ENCODE measurements around the gene FADS1. TPM values are rescaled to one million over a fixed set of nuclear protein-coding genes. Genes with fewer than 3 reads are reported as not detected.

The FADS1 gene
- total RNA-seq, result 10 to 100 TPM; 63.6 to 68.2 TPM

DNA sequence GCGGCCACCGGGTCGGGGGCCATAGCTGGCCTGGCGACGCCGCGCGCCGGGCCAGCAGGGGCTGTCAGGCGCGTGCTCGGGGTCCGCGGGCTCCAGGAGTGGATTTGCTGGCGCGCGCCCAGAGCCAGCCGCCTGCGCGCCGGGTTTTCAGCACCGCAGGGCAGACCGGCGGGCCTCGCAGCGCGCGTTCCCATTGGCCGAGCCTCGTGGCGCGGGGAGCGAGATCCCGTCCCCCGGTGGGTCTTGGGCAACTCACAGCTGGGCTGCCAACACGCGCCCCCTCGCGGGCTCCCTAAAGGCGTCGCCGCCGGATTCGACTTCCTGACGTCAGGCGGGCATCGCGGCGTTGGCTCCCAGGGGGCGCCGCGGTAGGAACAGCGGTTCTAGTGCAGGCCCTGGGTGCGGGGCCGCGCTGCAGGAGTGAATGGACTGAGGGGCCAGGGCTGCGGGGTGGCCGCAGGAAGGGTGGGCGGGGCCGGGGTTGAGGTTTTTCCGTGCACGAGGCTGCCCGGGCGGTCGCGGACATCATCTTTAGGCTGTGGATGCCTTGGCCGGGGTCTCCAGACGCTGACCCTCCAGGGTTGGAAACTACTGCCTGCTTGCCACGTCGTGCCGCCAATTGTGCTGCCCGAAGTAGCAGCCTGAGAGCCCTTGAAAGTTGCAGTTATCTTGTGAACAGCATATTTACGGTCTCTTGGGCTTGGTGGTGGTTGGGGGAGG, at the start of gene FADS1:
FADS1 (minus strand) TSS at position 268 of the 720 bp plus-strand sequence; CDS start at position 194, 74 bp downstream.
- CTCF ChIA-PET, result interaction anchor here (0.8 to 6.5 kb wide), 4 partner anchors 10 to 20 kb away, joined by 3 to 81 read pairs (median 12); partner anchors contain the start of gene FADS2
- peak; percentile 88 for DNase-seq
- Mint-ChIP-seq H3K9me3 (no peaks in the 10 kb centered on the region), H3K36me3 (ENCODE audit: low read depth) (peaks cover 35% of the 10 kb centered on the region), H3K27ac (peak within 1 kb of the TSS; percentile 83), H3K4me3 (peak within 1 kb of the TSS; percentile 97), H3K4me1 (peaks cover 11% of the 10 kb centered on the region), H3K27me3 (peaks cover 11% of the 10 kb centered on the region)
- POLR2A ChIA-PET, result interaction anchor here (0.6 to 7.1 kb wide), 10 partner anchors 10 to 31 kb away, joined by 3 to 81 read pairs (median 14); partner anchors contain the start of genes FADS2, FEN1 and TMEM258

- CTCF ChIA-PET, result interaction anchor here (1.2 to 1.3 kb wide), 2 partner anchors 33 to 216 kb away, joined by 4 read pairs; no protein-coding TSS in a partner anchor
Measured at GRCh38 chr11:61866231-61866957, 49.6 kb upstream of the FADS1 start.

GRCh38 chr11:61864814-61865775, 48.3 kb upstream of the FADS1 start:
- H3K4me3 Mint-ChIP-seq, result no peak overlapping the region
- H3K27me3 Mint-ChIP-seq, result no peaks in the 10 kb centered on the region
- CTCF ChIA-PET, result interaction anchor here (0.6 kb wide), 1 partner anchor 212 kb away, joined by 3 read pairs; no protein-coding TSS in a partner anchor
- H3K27ac Mint-ChIP-seq, result no peak overlapping the region
- no peaks in the 10 kb centered on the region for H3K9me3 Mint-ChIP-seq
- DNase-seq, result no peak
- POLR2A ChIA-PET, result no interaction called here
- peaks cover 27% of the 10 kb centered on the region for H3K36me3 Mint-ChIP-seq (ENCODE audit: low read depth)
- H3K4me1 Mint-ChIP-seq, result no peaks in the 10 kb centered on the region

More at GRCh38 chr11:61866231-61866957, 49.6 kb upstream of the FADS1 start:
- Mint-ChIP-seq H3K4me1 (peaks cover 5% of the 10 kb centered on the region), H3K27me3 (peaks cover 2% of the 10 kb centered on the region), H3K9me3 (no peaks in the 10 kb centered on the region), H3K27ac (no peak overlapping the region), H3K36me3 (ENCODE audit: low read depth) (peaks cover 23% of the 10 kb centered on the region), H3K4me3 (no peak overlapping the region)
- no peak for DNase-seq
- POLR2A ChIA-PET, result no interaction called here

DNA sequence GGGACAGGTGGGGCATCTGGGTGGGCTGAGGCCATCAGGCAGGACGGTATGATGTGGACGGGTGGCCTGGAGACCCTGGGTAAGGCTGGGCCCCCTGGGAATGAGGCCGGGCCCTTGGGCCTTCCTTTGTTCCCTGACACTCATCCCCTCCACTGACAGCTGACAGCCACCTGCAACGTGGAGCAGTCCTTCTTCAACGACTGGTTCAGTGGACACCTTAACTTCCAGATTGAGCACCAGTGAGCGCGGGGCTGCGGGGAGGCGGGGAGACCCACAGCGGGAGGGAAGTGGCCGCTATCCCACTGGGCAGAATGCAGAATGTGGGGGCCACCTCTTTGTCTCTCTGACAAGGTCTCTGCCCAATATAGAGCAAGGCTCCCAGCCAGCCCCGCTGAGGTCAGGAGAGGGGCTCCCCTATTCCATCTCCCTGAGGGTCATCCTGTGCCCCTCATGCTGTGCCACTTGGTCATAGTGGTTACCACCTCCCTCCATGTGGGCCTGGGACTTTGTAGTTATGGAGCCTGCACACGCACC, 46.8 kb upstream of the FADS1 start:
- POLR2A ChIA-PET, result no interaction called here
- no peak overlapping the region for H3K27ac Mint-ChIP-seq
- no peaks in the 10 kb centered on the region for H3K27me3 Mint-ChIP-seq
- no peaks in the 10 kb centered on the region for H3K9me3 Mint-ChIP-seq
- no peak for DNase-seq
- CTCF ChIA-PET, result no interaction called here
- peaks cover 38% of the 10 kb centered on the region for H3K36me3 Mint-ChIP-seq (ENCODE audit: low read depth)
- H3K4me3 Mint-ChIP-seq, result no peak overlapping the region
- H3K4me1 Mint-ChIP-seq, result no peaks in the 10 kb centered on the region

DNA sequence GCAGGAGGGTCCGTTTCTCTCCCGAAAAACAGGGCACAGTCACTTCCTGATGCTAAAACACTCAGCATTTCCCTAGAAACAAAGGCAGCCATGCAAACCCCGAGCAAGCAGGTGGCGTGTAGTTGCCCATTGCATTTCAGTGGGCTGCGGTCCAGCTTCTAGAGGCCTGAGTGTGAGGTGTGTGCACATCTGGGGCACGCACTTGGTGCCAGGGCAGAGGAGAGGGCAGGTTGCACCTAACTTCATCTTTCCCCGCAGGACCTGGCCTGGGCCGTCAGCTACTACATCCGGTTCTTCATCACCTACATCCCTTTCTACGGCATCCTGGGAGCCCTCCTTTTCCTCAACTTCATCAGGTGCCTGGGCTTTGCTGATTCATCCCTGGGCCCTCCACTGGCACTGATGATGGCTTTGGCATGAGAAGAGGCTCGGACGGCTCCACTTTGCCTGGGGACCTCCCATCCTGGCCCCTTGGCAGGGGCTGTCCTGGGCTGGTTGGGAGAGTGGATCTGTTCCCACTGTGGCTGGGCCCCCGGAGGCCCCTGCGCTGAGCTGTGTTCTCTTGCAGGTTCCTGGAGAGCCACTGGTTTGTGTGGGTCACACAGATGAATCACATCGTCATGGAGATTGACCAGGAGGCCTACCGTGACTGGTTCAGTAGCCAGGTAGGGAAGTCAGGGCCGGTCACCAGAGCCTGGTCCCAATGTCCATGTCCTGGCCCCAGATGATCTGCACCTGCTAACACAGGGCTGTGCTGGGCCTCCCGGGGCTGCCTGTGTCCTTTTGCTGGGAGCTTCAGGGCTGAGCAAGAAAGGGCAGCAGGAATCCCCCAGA, 46.1 kb upstream of the FADS1 start:
- H3K27me3 Mint-ChIP-seq, result no peaks in the 10 kb centered on the region
- CTCF ChIA-PET, result interaction anchor here (0.8 kb wide), 1 partner anchor 8 kb away, joined by 3 read pairs; no protein-coding TSS in a partner anchor

GRCh38 chr11:61861634-61862033, 44.8 kb upstream of the FADS1 start:
- Mint-ChIP-seq H3K27ac (no peak overlapping the region), H3K27me3 (no peaks in the 10 kb centered on the region), H3K9me3 (no peaks in the 10 kb centered on the region), H3K4me3 (no peak overlapping the region), H3K36me3 (ENCODE audit: low read depth) (peaks cover 40% of the 10 kb centered on the region), H3K4me1 (no peaks in the 10 kb centered on the region)
- CTCF ChIA-PET, result interaction anchor here (1.0 kb wide), 1 partner anchor 64 kb away, joined by 4 read pairs; no protein-coding TSS in a partner anchor
- no peak for DNase-seq
- POLR2A ChIA-PET, result no interaction called here

More for the DNA sequence above, 46.1 kb upstream of the FADS1 start:
- Mint-ChIP-seq H3K4me3 (no peak overlapping the region), H3K4me1 (no peaks in the 10 kb centered on the region), H3K36me3 (ENCODE audit: low read depth) (peaks cover 40% of the 10 kb centered on the region), H3K27ac (no peak overlapping the region), H3K9me3 (no peaks in the 10 kb centered on the region)
- no peak for DNase-seq
- POLR2A ChIA-PET, result no interaction called here

DNA sequence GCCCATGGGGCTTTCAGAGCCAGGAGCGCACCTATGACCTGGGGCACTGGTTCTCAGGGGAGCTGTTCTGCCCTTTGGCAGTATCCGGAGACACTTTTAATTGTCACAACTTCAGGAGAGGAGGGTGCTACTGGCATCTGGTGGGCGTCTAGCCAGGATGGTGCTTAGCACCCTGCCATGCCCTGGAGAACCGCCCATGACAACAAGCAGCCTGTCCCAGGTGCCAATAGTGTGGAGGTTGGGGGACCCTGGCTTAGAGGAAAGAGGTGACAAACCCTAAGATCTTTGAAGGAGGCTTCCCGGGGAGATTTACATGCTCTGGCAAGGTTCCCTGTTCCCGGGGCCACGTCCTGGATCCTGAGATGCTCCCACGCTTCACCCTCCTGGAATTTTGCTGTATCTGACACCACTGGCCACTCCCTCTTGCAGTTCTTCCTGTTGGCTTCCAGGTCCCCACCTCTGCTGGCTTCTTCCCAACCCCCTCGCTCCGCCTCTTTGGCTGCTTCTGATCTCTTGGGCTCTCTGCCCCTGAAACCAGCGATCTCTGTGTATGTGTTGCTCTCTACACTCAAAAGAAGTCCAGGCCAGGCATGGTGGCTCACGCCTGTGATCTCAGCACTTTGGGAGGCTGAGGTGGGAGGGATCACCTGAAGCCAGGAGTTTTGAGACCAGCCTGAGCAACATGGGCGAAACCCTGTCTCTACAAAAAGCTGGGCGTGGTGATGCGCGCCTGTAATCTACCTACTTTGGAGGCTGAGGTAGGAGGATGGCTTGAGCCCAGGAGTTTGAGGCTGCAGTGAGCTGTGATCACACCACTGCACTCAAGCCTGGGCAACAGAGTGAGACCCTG, 43.5 kb upstream of the FADS1 start:
- no peak overlapping the region for H3K27ac Mint-ChIP-seq

DNA sequence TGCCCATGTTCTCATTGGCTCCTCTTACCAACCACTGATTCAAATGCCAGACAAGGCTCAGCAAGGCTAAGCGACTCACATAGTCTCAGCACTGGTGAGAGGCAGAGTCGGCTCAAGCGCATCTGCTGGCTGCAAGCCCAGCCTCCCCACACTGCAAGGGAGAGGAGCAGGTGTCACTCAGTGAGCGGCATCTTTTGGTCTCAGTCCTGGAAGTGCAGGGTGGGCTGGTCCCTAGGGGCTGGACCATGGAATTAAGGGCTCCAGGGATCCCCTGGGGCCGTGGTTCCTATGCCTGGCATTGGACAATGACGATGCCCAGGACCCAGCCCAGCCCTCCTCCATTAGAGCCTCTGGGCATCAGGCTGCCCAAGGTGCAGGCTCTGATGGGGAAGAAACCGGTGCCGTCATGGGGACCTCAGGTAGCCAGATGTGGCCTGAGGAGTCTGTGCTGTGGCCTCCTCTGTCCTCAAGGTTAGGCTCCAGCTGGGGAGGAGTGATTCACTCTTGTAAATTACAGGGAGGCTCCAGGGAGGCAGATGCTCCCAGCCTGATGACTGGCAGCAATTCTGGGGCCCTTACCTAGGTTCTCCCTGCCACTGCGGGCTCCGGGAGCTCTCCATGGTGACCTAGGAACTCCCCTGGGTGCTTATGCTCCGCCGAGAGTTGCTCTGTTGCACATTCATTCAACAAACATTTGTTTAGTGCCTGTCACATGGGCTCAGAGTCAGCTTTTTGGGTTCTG, 39.3 kb upstream of the FADS1 start:
- no peaks in the 10 kb centered on the region for H3K27me3 Mint-ChIP-seq
- ChIA-PET CTCF (no interaction called here), POLR2A (no interaction called here)
- peaks cover 38% of the 10 kb centered on the region for H3K36me3 Mint-ChIP-seq (ENCODE audit: low read depth)
- H3K4me3 Mint-ChIP-seq, result no peak overlapping the region
- no peaks in the 10 kb centered on the region for H3K9me3 Mint-ChIP-seq
- no peak overlapping the region for H3K27ac Mint-ChIP-seq
- H3K4me1 Mint-ChIP-seq, result peaks cover 1% of the 10 kb centered on the region
- no peak for DNase-seq

More for the DNA sequence above, 43.5 kb upstream of the FADS1 start:
- ChIA-PET CTCF (interaction anchor here (1.0 kb wide), 1 partner anchor 63 kb away, joined by 4 read pairs; no protein-coding TSS in a partner anchor), POLR2A (no interaction called here)
- no peaks in the 10 kb centered on the region for H3K9me3 Mint-ChIP-seq
- no peak for DNase-seq
- H3K27me3 Mint-ChIP-seq, result no peaks in the 10 kb centered on the region
- peaks cover 34% of the 10 kb centered on the region for H3K36me3 Mint-ChIP-seq (ENCODE audit: low read depth)
- no peak overlapping the region for H3K4me3 Mint-ChIP-seq
- H3K4me1 Mint-ChIP-seq, result no peaks in the 10 kb centered on the region

DNA sequence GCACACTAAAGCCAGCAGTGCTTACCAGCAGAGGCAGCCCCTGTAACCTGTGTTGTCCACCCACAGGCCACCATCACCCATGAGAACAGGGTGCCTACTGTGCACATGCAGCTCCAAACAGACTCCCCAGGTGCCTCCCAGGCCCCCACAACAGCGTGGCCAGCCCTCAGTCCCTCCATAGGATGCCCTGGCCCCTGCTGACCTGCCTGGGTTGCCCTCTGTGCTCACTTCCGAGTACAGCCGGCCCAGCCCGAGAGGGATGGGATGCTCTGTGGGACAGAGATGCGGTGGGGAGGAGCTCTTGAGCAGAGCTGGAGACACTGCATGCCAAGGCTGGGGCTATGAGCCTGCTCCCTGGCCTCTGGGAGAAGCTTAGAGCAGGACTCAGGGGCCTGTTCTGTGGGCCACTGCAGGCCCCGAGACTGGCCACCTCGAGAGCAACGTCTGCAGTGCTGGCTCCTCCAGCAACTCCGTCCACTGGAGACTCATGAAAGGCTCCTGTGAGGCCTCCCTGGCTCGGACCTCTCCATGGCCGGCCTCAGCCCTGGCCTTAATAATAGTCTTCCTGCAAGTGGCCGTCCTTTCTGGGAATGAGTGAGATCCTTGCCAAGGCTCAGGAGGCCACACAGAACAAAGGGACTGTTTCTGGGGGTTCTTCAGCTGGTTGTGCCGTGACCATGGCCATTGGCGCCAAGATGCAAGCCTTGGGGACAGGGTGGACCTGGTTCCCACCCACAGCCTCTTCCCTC, 38.3 kb upstream of the FADS1 start:
- peaks cover 1% of the 10 kb centered on the region for H3K4me1 Mint-ChIP-seq
- H3K4me3 Mint-ChIP-seq, result no peak overlapping the region
- no peak overlapping the region for H3K27ac Mint-ChIP-seq
- H3K36me3 Mint-ChIP-seq (ENCODE audit: low read depth), result peaks cover 41% of the 10 kb centered on the region
- no peaks in the 10 kb centered on the region for H3K27me3 Mint-ChIP-seq
- DNase-seq, result no peak
- no peaks in the 10 kb centered on the region for H3K9me3 Mint-ChIP-seq
- CTCF ChIA-PET, result no interaction called here
- POLR2A ChIA-PET, result no interaction called here

- H3K9me3 Mint-ChIP-seq, result no peaks in the 10 kb centered on the region
- peaks cover 1% of the 10 kb centered on the region for H3K4me1 Mint-ChIP-seq
- no peak overlapping the region for H3K4me3 Mint-ChIP-seq
- POLR2A ChIA-PET, result no interaction called here
- H3K36me3 Mint-ChIP-seq (ENCODE audit: low read depth), result peaks cover 45% of the 10 kb centered on the region
- no peak for DNase-seq
- H3K27me3 Mint-ChIP-seq, result no peaks in the 10 kb centered on the region
- CTCF ChIA-PET, result no interaction called here
- no peak overlapping the region for H3K27ac Mint-ChIP-seq
Measured at GRCh38 chr11:61854206-61854895, 37.5 kb upstream of the FADS1 start.

All from activated CD4-positive, alpha-beta memory T cell treated with anti-CD3 and anti-CD28 coated beads, Interleukin-2, amount 10 ng/mL, durations not matched to agents 7 days and 5 days (primary cell).